Measurements from ENCODE around the gene RNF175.

DNA sequence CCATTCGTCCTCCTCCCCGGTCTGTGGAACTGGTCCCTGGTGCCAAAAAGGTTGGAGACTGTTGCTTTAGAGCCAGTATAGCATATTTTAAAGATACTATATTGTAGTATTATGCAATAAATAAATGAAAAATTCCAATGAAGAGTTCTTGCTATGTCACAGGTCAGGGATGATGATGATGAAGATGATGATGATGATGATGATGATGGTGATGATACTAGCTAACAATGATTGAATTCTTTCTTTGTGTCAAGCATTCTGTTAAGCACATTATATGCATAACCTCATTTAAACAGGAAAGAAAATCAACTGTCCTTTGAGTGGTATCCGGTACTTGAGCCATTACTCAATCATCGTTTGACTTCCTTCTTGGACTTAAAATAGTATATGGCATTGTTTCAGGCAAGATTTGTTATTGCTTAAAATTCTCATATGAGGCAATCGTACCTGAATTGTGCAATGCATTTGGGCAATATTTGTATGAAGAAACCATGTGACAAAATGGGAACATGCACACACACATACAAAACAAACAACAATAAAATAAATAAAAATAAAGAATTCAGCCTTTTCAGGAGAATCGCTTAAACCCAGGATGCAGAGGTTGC lies 98.5 kb downstream of the RNF175 start:
- TF ChIP-seq, protein P1, sequence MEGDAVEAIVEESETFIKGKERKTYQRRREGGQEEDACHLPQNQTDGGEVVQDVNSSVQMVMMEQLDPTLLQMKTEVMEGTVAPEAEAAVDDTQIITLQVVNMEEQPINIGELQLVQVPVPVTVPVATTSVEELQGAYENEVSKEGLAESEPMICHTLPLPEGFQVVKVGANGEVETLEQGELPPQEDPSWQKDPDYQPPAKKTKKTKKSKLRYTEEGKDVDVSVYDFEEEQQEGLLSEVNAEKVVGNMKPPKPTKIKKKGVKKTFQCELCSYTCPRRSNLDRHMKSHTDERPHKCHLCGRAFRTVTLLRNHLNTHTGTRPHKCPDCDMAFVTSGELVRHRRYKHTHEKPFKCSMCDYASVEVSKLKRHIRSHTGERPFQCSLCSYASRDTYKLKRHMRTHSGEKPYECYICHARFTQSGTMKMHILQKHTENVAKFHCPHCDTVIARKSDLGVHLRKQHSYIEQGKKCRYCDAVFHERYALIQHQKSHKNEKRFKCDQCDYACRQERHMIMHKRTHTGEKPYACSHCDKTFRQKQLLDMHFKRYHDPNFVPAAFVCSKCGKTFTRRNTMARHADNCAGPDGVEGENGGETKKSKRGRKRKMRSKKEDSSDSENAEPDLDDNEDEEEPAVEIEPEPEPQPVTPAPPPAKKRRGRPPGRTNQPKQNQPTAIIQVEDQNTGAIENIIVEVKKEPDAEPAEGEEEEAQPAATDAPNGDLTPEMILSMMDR (conservative IDR thresholded peaks at IDR 0.05; ENCODE audit: low read length) = no peak
- no peak for TF ChIP-seq EZH2phosphoT487 (IDR thresholded peaks at IDR 0.05; ENCODE audit: borderline replicate concordance)
